ENCODE results near the gene B3GNT3.
"Not testable (repeated sequence)": the region's sequence is repeated elsewhere in the genome, so short reads cannot be mapped to it uniquely, and the experiment has no call there.

B3GNT3 gene

DNA sequence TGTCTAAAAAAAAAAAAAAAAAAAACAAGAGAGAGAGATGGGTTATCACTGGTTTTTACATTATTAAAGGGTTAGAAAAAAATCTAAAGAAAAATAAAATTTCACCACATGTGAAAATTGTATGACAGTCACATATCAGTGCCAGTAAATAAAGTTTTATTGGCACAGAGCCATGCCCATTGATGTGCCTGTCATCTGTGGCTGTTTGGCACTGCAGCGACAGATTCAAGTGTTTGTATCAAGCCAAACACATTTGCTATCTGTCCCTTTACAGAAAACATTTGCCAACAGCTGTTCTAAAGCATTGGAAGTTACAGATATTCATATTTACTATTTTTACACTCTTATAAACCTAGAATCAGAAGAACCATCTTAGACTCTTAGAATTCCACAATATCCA is 27.4 kb upstream of the B3GNT3 start:
- no peak for DNase-seq

DNA sequence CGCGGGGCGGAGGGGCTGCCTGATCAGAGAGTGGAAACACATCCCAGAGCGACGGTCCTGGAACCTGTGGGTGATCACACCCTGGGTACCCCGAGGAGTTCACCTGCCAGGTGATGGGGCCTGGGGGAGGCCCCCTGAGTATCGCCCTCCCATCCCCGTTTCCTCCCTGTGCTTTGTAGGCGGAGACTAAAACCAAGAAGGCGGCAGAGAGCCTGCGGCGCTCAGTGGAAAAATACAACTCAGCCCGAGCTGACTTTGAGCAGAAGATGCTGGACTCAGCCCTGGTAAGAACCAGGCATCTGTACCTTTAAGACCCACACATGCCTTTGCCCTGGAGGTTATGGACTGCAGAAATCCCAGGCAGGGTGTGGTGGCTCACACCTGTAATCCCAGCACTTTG is 24.3 kb upstream of the B3GNT3 start:
- DNase-seq, result no peak

DNA sequence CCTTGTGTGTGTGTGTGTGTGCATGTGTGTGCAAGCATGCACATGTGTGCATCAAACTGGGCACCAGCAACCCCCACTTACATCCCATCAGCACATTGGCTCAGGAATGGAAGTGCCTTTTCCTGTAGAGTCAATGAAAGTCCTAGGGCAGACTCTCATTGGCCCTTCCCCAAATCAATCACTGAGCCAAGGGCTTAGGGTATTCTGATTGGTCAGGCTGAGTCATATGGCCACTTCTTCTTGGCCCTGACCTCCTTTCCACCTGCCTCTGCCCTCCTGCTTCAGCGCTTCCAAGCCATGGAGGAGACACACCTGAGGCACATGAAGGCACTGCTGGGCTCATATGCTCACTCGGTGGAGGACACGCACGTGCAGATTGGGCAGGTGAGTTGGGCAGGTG is 22.8 kb upstream of the B3GNT3 start:
- no peak for DNase-seq

DNA sequence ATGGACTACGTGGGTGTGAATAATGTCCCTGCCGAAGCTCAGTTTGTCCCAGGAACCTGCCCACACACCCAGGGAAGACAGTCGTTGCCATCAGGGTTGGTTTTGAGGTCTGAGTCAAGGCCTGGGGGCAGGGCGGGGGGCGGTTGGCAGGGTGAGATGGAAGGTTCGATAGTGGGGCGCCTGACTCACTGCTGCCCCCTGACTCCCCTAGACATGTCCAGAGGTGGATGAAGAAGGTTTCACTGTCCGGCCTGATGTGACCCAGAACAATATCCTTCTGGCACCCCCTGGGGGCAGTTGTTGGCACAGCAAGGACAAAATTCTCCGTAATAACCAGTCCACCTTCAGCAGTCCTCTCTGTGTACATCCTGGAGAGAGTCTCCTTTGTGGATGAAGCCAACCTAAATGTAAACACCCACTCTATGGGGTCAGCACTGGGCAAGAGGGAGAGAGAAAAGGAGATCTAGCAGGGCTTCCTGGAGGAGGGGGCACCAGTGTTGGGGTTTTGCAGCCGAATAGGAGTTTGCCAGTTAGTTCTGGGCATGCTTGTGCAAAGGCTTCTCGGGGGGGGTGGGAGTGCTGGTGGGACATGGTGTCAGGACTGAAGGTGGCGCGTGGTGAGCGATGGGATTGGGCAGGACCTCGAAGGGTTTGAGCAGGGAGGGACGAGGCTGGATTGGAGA is 19.6 kb upstream of the B3GNT3 start:
- DNase-seq, result peak; percentile 75

DNA sequence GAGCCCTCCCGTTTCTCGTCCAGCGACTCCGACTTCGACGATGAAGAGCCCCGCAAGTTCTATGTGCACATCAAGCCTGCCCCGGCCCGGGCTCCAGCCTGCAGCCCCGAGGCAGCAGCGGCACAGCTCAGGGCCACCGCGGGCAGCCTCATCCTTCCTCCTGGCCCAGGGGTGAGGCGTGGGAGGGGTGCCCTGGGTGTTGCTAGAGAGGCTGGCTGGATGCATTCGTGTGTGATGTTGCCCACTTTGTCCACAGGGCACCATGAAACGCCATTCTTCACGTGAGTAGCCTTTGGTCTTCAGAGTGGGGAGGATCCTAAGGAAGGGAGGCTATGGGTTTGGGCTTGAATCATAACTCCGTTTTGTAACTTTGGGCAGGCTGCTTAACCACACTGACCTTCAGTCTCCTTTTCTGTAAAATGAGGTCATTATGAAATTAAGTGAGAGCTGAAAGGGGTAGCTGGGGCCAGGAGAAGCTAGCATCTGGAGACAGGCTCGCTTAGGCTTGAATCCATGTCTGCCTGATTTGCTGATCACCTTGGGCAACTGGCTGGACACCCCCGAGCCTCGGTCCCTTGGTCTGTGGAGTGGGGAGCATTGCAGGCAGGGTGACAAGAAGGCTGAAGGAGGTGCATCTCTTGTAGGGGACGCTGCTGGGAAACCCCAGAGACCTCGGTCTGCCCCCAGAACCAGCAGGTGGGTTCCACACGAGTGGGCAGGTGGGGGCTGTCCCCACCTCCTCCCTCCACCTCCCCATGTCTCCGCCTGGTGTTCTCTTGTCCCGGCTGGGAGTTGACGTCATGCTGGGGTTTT is 18.7 kb upstream of the B3GNT3 start:
- DNase-seq, result no peak

DNA sequence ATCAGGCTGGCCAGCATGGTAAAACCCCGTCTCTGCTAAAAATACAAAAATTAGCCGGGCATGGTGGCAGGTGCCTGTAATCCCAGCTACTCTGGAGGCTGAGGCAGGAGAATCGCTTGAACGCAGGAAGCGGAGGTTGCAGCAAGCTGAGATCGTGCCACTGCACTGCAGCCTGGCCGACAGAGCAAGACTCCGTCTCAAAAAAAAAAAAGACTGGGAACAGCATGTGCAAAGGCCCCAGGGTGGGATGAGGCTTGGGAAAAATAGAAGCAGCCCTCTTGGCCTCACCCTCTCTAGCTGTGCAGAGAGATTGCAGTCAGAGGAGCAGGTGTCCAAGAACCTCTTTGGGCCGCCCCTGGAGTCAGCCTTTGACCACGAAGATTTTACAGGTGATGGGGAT is 17.1 kb upstream of the B3GNT3 start:
- DNase-seq, result not testable (repeated sequence)

DNA sequence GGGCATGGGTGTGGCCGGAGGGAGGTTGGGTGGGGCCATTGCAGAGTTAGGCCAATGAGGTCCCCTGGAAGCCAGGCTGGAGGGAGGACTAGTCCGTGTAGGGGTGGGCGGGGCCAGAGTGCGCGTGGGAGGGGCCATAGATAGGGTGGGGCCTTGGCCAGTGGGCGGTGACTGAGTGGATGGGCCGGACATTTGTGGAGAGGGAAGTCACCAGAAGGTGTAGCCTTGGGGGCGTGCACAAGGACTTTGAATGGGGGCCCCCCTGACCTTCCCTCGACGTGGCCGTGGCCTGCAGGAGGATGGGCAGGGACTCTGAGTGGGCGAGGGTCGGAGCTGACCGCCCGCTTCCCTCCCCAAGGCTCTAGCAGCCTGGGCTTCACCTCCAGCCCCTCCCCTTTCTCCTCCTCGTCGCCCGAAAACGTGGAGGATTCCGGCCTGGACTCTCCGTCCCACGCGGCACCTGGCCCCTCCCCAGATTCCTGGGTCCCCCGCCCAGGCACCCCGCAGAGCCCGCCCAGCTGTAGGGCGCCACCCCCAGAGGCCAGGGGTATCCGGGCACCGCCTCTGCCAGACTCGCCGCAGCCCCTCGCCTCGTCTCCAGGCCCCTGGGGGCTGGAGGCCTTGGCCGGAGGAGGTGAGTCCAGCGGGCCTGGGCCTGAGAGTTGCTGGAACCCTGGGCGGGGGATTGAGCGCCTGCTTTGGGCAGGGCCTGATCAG is 16.5 kb upstream of the B3GNT3 start:
- DNase-seq, result peak; percentile 81

DNA sequence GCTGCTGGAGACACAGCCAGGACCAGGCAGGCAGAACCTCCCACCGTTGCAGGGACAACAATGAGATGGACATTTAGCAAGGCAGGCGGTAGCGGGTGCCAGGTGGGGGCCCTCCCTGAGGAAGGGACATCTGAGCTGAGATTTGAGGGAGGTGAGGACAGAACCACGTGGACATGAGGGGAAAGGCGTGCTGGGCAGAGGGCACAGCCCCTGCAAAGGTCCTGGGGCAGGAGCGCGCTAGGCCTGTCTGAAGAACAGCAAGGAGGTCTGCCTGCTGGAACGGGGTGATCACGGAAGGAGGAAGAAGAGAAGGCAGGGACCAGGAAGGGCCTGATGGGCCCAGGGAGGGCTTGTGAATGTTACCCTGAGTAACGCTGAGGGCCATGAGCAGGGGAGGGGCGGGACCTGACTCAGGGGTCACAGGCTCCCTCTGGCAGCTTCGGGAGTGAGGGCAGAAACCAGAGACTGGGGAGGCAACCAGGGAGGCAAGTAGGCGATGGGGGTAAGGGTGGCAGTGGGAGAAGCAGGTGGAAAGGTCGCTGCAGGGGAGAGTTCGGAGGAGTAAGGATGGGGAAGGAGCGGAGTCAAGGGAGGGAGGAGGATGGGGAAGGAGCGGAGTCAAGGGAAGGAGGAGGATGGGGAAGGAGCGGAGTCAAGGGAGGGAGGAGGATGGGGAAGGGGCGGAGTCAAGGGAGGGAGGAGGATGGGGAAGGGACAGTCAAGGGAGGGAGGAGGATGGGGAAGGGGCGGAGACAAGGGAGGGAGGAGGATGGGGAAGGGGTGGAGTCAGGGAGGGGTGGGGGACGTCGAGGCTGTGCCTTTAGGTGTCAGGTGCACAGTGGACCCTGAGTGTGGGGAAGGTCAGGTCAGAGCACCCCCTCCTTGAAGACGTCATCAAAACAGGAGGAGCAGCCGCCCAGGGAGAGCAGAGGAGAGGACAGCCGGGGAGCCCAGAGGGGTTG is 15.7 kb upstream of the B3GNT3 start:
- DNase-seq, result no peak

DNA sequence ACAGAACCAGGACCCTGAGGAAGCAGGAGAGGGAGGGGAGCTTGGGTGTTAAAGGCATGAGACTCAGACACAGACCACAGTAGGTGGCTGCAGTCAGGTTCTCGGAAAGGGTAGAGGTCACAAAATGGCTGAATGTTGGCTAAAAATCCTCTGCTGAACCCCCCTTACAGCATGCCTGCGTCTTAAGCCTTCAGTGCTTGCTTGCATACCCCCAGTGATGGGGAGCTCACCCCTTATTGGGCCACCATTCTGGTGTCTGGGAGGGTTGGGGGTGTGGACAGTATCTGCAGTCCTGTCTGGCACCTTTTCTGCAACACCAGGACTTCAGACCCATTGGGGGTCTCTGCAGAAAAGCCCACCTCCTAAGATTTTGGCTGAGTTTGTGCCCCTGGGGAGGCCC is 14.2 kb upstream of the B3GNT3 start:
- DNase-seq, result no peak

DNA sequence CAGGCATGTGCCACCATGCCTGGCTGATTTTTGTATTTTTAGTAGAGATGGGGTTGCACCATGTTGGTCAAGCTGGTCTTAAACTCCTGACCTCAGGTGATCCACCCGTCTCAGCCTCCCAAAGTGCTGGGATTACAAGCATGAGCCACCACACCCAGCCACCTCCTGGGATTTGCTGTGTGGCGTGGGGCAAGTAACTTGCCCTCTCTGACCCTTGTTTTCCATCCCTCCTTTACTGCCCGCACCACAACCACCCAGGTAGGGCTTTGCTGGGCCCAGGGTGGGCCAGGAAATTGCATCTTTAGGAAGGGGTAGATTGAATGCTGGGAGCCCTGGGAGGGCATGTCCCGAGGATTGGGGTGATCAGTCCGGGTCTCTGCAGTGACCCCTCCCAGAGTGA is 11.2 kb upstream of the B3GNT3 start:
- not testable (repeated sequence) for DNase-seq

DNA sequence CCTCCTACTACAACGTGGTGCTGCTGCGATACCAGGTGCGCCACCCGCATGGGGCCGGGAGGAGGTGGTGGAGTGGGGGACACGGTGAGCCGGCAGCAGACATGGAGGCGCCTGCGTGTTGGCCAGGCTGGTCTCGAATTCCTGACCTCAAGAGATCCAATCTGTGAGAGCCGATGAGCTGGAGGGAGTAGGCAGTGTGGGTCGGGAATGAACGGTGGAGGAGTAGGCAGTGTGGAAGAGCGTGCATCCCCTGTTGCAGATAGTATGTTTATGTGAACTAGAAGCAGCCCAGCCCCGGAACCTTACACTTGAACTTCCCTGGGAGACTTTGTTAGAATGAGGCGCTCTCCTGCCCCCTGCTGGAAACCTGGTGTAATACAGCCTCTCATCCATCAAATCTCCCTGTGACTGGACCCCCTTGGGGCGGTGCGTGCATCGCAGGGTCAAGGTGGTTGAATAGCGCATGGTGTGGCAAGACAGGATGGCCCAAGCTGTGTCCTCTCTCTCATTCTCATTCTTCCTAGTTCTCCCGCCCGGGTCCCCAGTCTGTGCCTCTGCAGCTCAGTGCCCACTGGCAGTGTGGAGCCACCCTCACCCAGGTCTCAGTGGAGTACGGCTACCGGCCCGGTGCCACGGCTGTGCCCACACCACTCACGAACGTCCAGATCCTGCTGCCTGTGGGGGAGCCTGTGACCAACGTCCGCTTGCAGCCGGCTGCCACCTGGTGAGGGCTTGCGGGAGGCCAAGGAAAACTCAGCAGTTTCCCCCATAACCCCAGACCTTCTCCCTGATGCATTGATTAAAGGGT is 10.5 kb upstream of the B3GNT3 start:
- DNase-seq, result peak; percentile 89

DNA sequence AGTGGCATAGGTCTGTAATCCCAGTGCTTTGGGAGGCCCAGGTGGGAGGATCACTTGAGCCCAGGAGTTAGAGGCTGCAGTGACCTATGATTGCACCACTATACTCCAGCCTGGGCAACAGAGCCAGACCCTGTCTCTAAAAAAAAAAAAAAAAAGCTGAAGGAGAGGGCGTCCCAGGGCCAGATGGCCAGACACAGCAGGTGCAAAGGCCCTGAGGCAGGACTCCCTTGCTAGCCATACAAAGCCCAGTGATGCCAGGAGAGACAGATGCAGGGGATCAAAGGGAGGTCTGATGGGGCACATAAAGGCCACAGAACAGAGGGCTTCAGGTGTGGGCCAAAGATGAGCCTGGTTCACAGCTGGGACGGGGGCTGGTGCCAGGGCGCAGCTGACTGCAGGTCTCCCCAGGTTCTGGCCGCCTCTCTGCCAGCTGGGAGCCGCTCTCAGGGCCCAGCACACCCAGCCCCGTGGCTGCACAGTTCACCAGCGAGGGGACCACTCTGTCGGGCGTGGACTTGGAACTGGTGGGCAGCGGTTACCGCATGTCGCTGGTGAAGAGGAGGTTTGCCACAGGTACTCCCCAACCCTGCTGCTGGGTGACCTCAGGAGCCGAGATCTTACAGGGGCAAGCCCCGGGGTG is 7.5 kb upstream of the B3GNT3 start:
- no peak for DNase-seq

DNA sequence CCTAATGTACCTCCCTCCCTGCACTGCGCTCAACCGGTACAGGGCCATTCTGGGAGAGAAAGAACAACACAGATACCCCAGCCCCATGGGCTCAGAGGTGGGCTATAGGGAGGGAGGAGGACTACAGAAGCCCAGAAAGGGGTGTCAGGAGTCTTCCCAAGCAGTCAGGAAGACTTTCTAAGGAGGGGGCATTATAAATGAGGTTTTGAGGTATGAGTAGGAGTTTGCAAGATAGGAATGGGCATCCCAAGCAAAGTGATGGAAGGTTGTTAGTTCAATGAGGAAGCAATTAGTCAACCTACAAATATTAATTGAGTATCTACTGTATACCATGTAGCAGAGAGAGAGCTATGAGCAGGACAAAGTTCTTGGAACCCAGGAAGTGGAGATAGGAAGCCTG is 6.3 kb upstream of the B3GNT3 start:
- DNase-seq, result no peak

DNA sequence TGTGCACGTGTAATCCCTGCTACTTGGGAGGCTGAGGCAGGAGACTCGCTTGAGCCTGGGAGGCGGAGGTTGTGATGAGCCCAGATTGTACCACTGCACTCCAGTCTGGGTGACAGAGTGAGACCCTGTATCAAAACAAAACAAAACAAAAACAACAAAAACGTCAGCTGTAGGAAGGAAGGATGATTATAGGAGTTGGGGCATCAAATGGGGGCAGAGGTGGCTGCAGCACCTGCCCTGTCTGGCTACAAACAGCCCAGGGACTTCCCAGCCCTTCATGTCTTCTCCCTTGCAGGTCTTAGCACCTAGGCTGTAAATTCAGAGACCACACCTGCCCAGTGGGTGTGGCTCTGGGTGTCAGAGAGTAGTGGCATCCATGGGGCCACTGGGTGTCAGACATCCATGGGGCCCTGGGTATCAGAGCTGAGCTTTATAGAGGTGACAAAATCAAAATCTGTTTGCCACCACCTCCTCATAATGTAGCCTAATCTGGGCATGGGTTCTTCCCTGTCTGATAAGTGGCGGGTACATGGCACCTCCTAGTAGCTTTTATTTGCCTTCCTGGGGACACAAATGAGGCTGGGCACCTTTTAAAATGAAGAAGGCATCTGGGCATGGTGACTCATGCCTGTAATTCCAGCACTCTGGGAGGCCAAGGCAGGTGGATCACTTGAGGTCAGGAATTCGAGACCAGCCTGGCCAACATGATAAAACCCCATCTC is 4.7 kb upstream of the B3GNT3 start:
- DNase-seq, result no peak

DNA sequence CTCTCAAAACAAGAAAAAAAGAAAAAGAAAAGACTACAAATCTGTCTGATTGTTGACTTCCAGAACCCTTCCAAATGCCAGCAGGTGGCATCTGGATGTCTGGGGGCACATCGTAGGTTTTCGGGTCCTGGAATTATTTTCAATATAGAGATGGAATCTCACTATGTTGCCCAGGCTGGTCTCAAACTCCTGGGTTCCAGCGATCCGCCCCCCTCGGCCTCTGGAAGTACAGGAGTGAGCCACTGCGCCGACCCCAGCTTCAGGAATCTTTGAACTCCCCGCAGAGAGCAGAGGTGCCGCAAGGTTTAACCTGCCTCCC is 567 bp upstream of the B3GNT3 start:
- DNase-seq, result no peak

DNA sequence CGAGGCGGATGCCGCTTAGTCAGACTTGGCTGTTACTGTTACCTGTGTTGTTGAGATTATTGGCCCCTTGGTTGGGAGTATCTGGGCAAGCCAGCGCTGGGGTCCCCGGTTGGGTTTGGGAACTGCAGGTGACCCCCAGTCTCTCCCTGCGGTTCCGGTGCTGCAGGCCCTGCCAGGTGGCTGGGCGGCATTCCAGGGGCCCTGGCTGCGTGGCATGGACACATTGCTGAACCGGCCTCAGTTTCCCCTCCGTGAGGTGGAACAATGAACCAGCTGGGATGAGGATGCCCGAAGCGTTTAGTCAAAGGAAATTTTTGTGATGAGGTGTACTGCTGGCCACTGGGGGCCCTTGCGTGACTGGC is 538 bp downstream of the B3GNT3 start:
- DNase-seq, result no peak

DNA sequence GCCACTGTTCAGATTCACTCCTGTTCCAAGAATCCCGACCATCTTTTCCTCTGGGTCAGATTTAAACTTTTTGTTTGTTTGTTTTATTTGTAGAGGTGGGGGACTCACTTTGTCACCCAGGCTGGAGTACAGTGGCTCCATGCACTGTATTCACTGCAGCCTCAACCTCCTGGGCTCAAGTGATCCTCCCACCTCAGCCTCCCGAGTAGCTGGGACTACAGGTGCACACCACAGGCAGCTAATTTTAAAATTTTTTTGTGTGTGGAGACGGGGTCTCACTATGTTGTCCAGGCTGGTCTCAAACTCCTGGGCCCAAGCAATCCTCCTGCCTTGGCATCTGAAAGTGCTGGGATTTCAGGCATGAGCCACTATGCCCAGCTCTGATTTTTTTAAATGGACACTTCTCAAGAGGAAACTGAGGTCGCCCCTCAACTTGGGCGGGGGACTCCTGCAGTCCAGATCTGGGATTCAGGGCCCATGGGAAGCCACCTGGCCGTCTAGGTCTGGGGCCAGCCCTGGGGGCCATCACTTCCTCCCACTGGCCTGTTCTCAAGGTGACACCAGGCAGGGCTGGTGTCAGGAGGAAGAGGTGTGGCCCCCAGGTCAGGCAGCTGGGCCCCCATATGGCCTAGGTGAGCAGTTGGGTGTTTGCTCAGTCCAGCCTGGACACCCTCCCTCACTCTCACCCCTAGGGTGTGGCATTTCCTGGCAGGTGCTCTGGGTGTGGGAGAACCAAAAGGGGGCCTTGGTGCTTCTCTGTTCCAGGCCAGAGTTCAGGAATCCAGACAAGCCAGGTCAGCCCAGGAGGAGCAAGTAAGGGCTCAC is 1.3 kb downstream of the B3GNT3 start:
- no peak for DNase-seq

DNA sequence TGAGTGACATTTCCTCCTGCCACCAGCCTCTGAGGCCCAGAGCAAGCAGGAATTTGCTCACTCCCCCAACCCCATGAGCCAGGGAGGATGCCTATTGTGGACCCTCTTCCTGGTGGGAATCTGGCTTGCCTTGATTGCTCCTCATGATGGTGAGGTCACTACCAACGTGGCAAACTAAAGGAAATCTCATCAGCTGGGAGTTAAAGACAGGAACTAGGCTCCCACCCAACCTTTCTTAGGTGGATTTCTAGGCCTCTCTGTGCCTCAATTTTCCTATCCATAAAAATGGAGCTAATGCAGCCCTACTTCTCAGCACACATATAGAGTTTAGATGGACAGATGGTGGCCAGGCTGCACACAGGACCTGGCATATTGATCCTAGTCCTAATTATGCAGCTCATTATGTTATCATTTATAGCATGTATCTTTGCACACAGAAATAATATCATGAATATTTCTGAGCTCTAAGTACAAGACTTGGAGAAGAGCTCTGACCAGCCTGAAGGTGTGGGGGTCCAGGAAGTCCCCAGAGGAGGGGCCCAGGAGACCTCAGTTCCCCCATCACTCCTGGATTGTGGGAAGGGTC is 2.0 kb downstream of the B3GNT3 start:
- DNase-seq, result no peak

DNA sequence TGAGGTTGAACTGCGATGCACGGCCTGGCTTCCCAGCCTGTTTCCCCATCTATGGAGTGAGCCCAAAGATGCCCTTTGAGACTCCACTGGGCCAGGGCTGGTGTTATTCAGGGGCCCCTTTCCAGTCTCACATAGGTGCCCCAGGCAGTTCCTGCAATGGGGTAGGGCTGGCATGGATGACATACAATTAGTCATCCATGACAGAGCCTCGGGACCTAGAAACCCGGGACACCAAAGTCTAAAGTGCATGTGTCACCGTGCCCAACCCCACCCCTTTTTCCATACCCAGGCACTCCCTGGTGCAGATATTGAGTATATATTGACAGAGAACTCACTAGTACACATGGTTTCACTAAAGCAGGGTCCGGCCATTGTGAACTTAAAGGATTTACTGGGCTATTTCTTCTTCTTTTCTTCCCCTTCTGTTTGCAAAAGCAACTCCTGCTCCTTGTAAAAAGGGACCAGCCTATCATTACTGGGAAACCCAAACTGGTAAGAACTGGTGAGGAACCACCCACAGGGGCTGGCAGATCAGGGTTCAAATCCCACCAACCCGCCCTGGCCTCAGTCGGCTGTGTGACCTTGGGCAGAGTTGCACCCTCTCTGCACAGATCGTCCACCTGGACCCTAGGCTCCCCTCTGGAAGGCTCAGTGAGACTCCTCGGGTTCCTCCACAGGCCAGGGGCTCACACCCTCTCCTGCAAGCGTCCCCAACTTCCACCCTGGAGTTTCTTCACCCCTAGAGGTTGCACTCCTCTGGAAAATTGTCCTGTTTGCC is 2.7 kb downstream of the B3GNT3 start:
- peak; percentile 77 for DNase-seq
